Upper lobe of right lung (tissue), 1 donor: Measurements from ENCODE around the gene FOXP1. TPM values are rescaled to one million over a fixed set of nuclear protein-coding genes. Genes with fewer than 3 reads are reported as not detected.

Experiments
- ATAC-seq: fragments of 200-7000 bp; cut with Tn5 transposase; one replicate; pipeline ENCODE4 v1.9.1; 2020; ENCODE audit warnings: mild to moderate bottlenecking, moderate library complexity
- DNase-seq: peaks from one replicate; pipeline ENCODE4 v3.0.0-alpha.2; 2020
- H3K27ac ChIP-seq: fragments of 200-600 bp; one replicate; pipeline ENCODE4 v1.8.0; 2022
- H3K27me3 ChIP-seq: fragments of 200-600 bp; one replicate; pipeline ENCODE4 v1.8.0; 2022; ENCODE audit warnings: mild to moderate bottlenecking
- H3K36me3 ChIP-seq: fragments of 200-600 bp; one replicate; pipeline ENCODE4 v1.8.0; 2022
- H3K4me1 ChIP-seq: fragments of 200-600 bp; one replicate; pipeline ENCODE4 v1.8.0; 2022
- H3K4me3 ChIP-seq: fragments of 200-600 bp; one replicate; pipeline ENCODE4 v1.8.0; 2022; ENCODE audit warnings: mild to moderate bottlenecking
- H3K9me3 ChIP-seq: fragments of 200-600 bp; one replicate; pipeline ENCODE4 v1.8.0; 2022
- CTCF ChIP-seq: fragments of 200-600 bp; IDR thresholded peaks from one replicate; pipeline ENCODE4 v1.8.0; 2022; ENCODE audit warnings: antibody characterized with exemption
- intact Hi-C: fragments of 100-400 bp; cut with DNase I; formaldehyde crosslinking; loops from one replicate; pipeline ENCODE4 v1.11.0; 2022
- total RNA-seq: library from RNA; stranded (reverse); fragmentation: NEBNext Ultra II Directional; extraction: Animal tissue kit (Norgen Biotek cat#: 25700); gene quantifications from one replicate; pipeline ENCODE4 v1.2.1, GENCODE V29; 2021
- donor health status: DM: no; HTN: yes; CAD: no; lungs with severe emphysema.

Gene FOXP1
- total RNA-seq, 1 donor from 2014 or later: 140 TPM

DNA sequence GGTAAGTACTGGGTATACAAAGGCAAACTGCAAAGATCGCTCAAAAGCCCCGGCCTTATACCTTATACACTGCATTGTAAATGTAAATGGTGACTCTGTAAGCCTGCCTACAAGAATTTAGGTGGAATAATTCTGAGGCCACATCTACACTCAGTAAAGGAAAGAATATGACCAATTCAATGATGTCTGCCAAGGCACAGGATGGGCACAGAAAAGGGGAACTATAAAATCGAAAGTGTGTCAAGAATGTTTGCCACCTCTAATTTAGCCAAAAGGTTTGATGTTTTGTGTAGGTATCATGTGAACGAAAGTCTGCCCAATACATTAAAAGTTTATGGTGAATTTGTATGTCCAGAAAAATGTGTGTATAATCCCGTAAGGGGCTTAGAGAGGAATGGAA is 96.1 kb downstream of the FOXP1 start:
- ATAC-seq: no peak
- no peaks in the 10 kb centered on the region for H3K9me3 ChIP-seq
- intact Hi-C loops: no loop called here

GRCh38 chr3:71486831-71487230 is 96.7 kb downstream of the FOXP1 start:
- no peak for DNase-seq
- TF ChIP-seq CTCF: no peak
- ATAC-seq: no peak

More for the DNA sequence above, 96.1 kb downstream of the FOXP1 start:
- Histone ChIP-seq H3K36me3 (peaks cover 6% of the 10 kb centered on the region), H3K27me3 (no peaks in the 10 kb centered on the region), H3K27ac (no peak overlapping the region), H3K4me1 (no peaks in the 10 kb centered on the region), H3K4me3 (no peak overlapping the region)
- TF ChIP-seq CTCF: no peak
- DNase-seq: no peak

GRCh38 chr3:71485896-71486295 is 97.6 kb downstream of the FOXP1 start:
- no peaks in the 10 kb centered on the region for H3K27me3 ChIP-seq
- H3K27ac ChIP-seq: no peak overlapping the region
- DNase-seq (no peak), ATAC-seq (no peak)
- intact Hi-C loops: no loop called here
- H3K4me3 ChIP-seq: no peak overlapping the region
- no peaks in the 10 kb centered on the region for H3K36me3 ChIP-seq
- no peak for TF ChIP-seq CTCF
- H3K4me1 ChIP-seq: no peaks in the 10 kb centered on the region
- no peaks in the 10 kb centered on the region for H3K9me3 ChIP-seq

More at GRCh38 chr3:71486831-71487230, 96.7 kb downstream of the FOXP1 start:
- no peaks in the 10 kb centered on the region for H3K9me3 ChIP-seq
- peaks cover under 1% of the 10 kb centered on the region for H3K36me3 ChIP-seq
- intact Hi-C loops: no loop called here
- H3K27ac ChIP-seq: no peak overlapping the region
- no peaks in the 10 kb centered on the region for H3K4me1 ChIP-seq
- no peak overlapping the region for H3K4me3 ChIP-seq
- no peaks in the 10 kb centered on the region for H3K27me3 ChIP-seq

DNA sequence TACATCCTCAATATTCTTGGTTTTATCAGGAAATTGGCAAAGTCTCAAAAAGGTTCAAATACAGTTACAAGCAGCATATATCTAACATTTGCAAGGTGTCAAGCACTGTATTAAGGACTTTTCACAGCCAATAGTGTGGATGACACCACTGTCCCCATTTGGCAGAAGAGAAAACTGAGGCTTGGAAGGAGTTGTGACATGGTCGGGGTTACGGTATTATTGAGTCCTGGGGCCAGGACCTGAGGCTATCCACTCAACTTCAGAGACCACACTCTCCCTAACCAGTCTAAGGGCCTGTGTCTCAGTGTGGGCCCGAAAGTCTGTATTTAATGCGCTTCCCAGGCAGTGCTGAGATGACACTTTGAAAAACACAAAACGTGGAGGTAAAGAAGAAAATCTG is 99.1 kb downstream of the FOXP1 start:
- intact Hi-C loops: no loop called here
- ATAC-seq: no peak
- Histone ChIP-seq H3K9me3 (no peaks in the 10 kb centered on the region), H3K36me3 (no peaks in the 10 kb centered on the region), H3K27ac (no peak overlapping the region), H3K27me3 (no peaks in the 10 kb centered on the region), H3K4me3 (no peak overlapping the region), H3K4me1 (no peaks in the 10 kb centered on the region)
- TF ChIP-seq CTCF: no peak
- no peak for DNase-seq

GRCh38 chr3:71484047-71484446 is 99.5 kb downstream of the FOXP1 start:
- DNase-seq: no peak
- intact Hi-C loops: no loop called here
- no peak for TF ChIP-seq CTCF
- Histone ChIP-seq H3K9me3 (no peaks in the 10 kb centered on the region), H3K27ac (no peak overlapping the region), H3K36me3 (no peaks in the 10 kb centered on the region), H3K27me3 (no peaks in the 10 kb centered on the region), H3K4me1 (no peaks in the 10 kb centered on the region), H3K4me3 (no peak overlapping the region)
- no peak for ATAC-seq

DNA sequence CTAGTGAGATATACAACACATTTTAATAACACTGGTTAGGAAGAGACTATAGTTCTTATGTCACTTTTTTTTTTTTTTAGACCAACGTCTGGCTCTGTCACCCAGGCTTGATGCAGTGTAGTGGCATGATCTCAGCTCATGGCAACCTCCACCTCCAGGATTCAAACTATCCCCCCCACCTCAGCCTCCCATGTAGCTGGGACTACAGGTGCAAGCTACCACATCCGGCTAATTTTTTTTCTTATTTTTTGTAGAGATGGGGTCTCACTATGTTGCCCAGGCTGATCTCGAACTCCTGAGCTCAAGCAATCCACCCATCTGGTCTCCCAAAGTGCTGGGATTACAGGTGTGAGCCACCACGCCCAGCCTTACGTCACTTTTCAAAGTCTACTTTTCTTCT is 100.8 kb downstream of the FOXP1 start:
- H3K4me1 ChIP-seq: no peaks in the 10 kb centered on the region
- H3K27me3 ChIP-seq: no peaks in the 10 kb centered on the region
- no peak for ATAC-seq
- DNase-seq: no peak
- H3K27ac ChIP-seq: no peak overlapping the region
- no peaks in the 10 kb centered on the region for H3K9me3 ChIP-seq
- no peaks in the 10 kb centered on the region for H3K36me3 ChIP-seq
- H3K4me3 ChIP-seq: no peak overlapping the region
- intact Hi-C loops: no loop called here
- no peak for TF ChIP-seq CTCF
